ENCODE results near the gene UVSSA. TPM values are rescaled to one million over a fixed set of nuclear protein-coding genes. Genes with fewer than 3 reads are reported as not detected.

UVSSA gene
- total RNA-seq, 4 donors from 2014 or later = 13.5 to 114 (median 34.2) TPM

- intact Hi-C loops (cut with DNase I; ENCODE audit: low total_unique reads) = no loop called here
- TF ChIP-seq EP300 (IDR thresholded peaks at IDR 0.05; ENCODE audit: low read depth) (no peak), POLR2A (IDR thresholded peaks at IDR 0.05) (no peak), CTCF (IDR thresholded peaks at IDR 0.05) (no peak), POLR2AphosphoS5 (IDR thresholded peaks at IDR 0.05) (no peak)
- in situ Hi-C loops (cut with MboI; ENCODE audit: low pct_ligation_motif_present in 1 of 4, low pct_unique_long_range_greater_than_20kb in 1 of 4, low sequenced_read_pairs in 3 of 4) = loop anchor here in 3 of 4 donors (25.0 kb wide), 2 partner anchors 248 to 273 kb away; no protein-coding TSS in a partner anchor
- Histone ChIP-seq H3K4me1 (no peaks in the 10 kb centered on the region), H3K27me3 (no peaks in the 10 kb centered on the region), H3K4me3 (no peak overlapping the region), H3K9me3 (no peaks in the 10 kb centered on the region), H3K36me3 (no peaks in the 10 kb centered on the region), H3K27ac (peak overlapping the region in 2 of 4 donors; percentile 29 to 37)
- WGBS, 2 donors (ENCODE audit: low coverage in 1 of 2) = 92% methylated on average over 13 of the region's 13 CpGs; no CpG with 5 or more reads in 1 of the 2 donors
- DNase-seq = no peak
These were observed 17.7 kb downstream of the UVSSA start for GRCh38 chr4:1364748-1365147.

GRCh38 chr4:1365271-1366178 lies 18.5 kb downstream of the UVSSA start:
- Histone ChIP-seq H3K4me3 (no peak overlapping the region), H3K36me3 (no peaks in the 10 kb centered on the region), H3K27ac (peak overlapping the region in 2 of 4 donors; percentile 29 to 37), H3K4me1 (no peaks in the 10 kb centered on the region), H3K9me3 (no peaks in the 10 kb centered on the region), H3K27me3 (no peaks in the 10 kb centered on the region)
- in situ Hi-C loops (cut with MboI; ENCODE audit: low pct_ligation_motif_present in 1 of 4, low pct_unique_long_range_greater_than_20kb in 1 of 4, low sequenced_read_pairs in 3 of 4) (loop anchor here in 3 of 4 donors (25.0 kb wide), 2 partner anchors 247 to 272 kb away; no protein-coding TSS in a partner anchor), intact Hi-C loops (cut with DNase I; ENCODE audit: low total_unique reads) (no loop called here)
- 70 to 92% methylated on average over 2 to 20 of the region's 25 CpGs for WGBS, 2 donors (ENCODE audit: low coverage in 1 of 2)
- no peak for TF ChIP-seq EP300 (IDR thresholded peaks at IDR 0.05; ENCODE audit: low read depth)
- no peak for TF ChIP-seq CTCF (IDR thresholded peaks at IDR 0.05)
- TF ChIP-seq POLR2AphosphoS5 (IDR thresholded peaks at IDR 0.05) = no peak
- peak; percentile 63 for DNase-seq

GRCh38 chr4:1366371-1367229 lies 19.6 kb downstream of the UVSSA start:
- WGBS, 2 donors (ENCODE audit: low coverage in 1 of 2) = 93% methylated on average over 34 of the region's 35 CpGs; no CpG with 5 or more reads in 1 of the 2 donors
- no peak for DNase-seq
- Histone ChIP-seq H3K9me3 (no peaks in the 10 kb centered on the region), H3K4me3 (no peak overlapping the region), H3K4me1 (no peaks in the 10 kb centered on the region), H3K27me3 (no peaks in the 10 kb centered on the region), H3K27ac (no peak overlapping the region), H3K36me3 (no peaks in the 10 kb centered on the region)
- TF ChIP-seq CTCF (IDR thresholded peaks at IDR 0.05) (no peak), POLR2AphosphoS5 (IDR thresholded peaks at IDR 0.05) (no peak), EP300 (IDR thresholded peaks at IDR 0.05; ENCODE audit: low read depth) (no peak), POLR2A (IDR thresholded peaks at IDR 0.05) (no peak)
- in situ Hi-C loops (cut with MboI; ENCODE audit: low pct_ligation_motif_present in 1 of 4, low pct_unique_long_range_greater_than_20kb in 1 of 4, low sequenced_read_pairs in 3 of 4) (loop anchor here in 3 of 4 donors (25.0 kb wide), 2 partner anchors 246 to 271 kb away; no protein-coding TSS in a partner anchor), intact Hi-C loops (cut with DNase I; ENCODE audit: low total_unique reads) (no loop called here)
